Measurements from ENCODE around the gene PPP1R10.
"Not testable (repeated sequence)": the region's sequence is repeated elsewhere in the genome, so short reads cannot be mapped to it uniquely, and the experiment has no call there.

Gene PPP1R10

GRCh38 chr6:30616811-30617564 lies at the start of gene PPP1R10:
Gene PPP1R10 (minus strand): TSS chr6:30617243. CDS start chr6:30609944, 7,299 bp downstream.
- FAIRE-seq: peak; percentile 99

- not testable (repeated sequence) for FAIRE-seq
Observed at GRCh38 chr6:30666300-30666699, 49.3 kb upstream of the PPP1R10 start.

GRCh38 chr6:30664994-30665767 lies 48.1 kb upstream of the PPP1R10 start:
- no peak for FAIRE-seq

GRCh38 chr6:30657922-30658321 lies 40.9 kb upstream of the PPP1R10 start:
- not testable (repeated sequence) for FAIRE-seq

GRCh38 chr6:30657454-30657853 lies 40.4 kb upstream of the PPP1R10 start:
- FAIRE-seq: no peak

GRCh38 chr6:30656513-30656912 lies 39.5 kb upstream of the PPP1R10 start:
- FAIRE-seq: no peak

- no peak for FAIRE-seq
Observed at GRCh38 chr6:30655743-30656094, 38.7 kb upstream of the PPP1R10 start.

GRCh38 chr6:30654798-30655742 lies 38.0 kb upstream of the PPP1R10 start:
- FAIRE-seq: no peak

GRCh38 chr6:30651143-30651542 lies 34.1 kb upstream of the PPP1R10 start:
- no peak for FAIRE-seq

GRCh38 chr6:30647242-30648116 lies 30.4 kb upstream of the PPP1R10 start:
- no peak for FAIRE-seq

- FAIRE-seq: no peak
Observed at GRCh38 chr6:30646450-30647241, 29.6 kb upstream of the PPP1R10 start, which contains the start of gene C6orf136. Gene C6orf136 (plus strand): TSS chr6:30647133. CDS start chr6:30647232, 99 bp downstream.

- no peak for FAIRE-seq
Observed at GRCh38 chr6:30645989-30646388, 28.9 kb upstream of the PPP1R10 start.

GRCh38 chr6:30644769-30645168 lies 27.7 kb upstream of the PPP1R10 start:
- no peak for FAIRE-seq

GRCh38 chr6:30643656-30644055 lies 26.6 kb upstream of the PPP1R10 start:
- FAIRE-seq: no peak

- FAIRE-seq: no peak
Observed at GRCh38 chr6:30641048-30641447, 24.0 kb upstream of the PPP1R10 start.

GRCh38 chr6:30640481-30640880 lies 23.4 kb upstream of the PPP1R10 start:
- FAIRE-seq: no peak

GRCh38 chr6:30635834-30636233 lies 18.8 kb upstream of the PPP1R10 start:
- FAIRE-seq: no peak

GRCh38 chr6:30626484-30627366 lies 9.7 kb upstream of the PPP1R10 start, which contains the start of gene ATAT1:
Gene ATAT1 (plus strand): TSS chr6:30626874.
- FAIRE-seq: no peak

GRCh38 chr6:30625511-30625910 lies 8.5 kb upstream of the PPP1R10 start:
- no peak for FAIRE-seq

- no peak for FAIRE-seq
Observed at GRCh38 chr6:30619561-30619960, 2.5 kb upstream of the PPP1R10 start.
